ENCODE data around the gene VIPR1.

GRCh38 chr3:42515391-42515916 is 13.0 kb downstream of the VIPR1 start:
- TF ChIP-seq CTCF (IDR thresholded peaks at IDR 0.05 in 4 of 5, conservative IDR thresholded peaks at IDR 0.05 in 1 of 5) (no peak), POLR2A (IDR thresholded peaks at IDR 0.05) (no peak)
